ENCODE measurements around the gene TCN2. TPM values are rescaled to one million over a fixed set of nuclear protein-coding genes. Genes with fewer than 3 reads are reported as not detected.

TCN2 gene
- total RNA-seq, 1 experiment from 2014 or later, result 11.5 TPM

DNA sequence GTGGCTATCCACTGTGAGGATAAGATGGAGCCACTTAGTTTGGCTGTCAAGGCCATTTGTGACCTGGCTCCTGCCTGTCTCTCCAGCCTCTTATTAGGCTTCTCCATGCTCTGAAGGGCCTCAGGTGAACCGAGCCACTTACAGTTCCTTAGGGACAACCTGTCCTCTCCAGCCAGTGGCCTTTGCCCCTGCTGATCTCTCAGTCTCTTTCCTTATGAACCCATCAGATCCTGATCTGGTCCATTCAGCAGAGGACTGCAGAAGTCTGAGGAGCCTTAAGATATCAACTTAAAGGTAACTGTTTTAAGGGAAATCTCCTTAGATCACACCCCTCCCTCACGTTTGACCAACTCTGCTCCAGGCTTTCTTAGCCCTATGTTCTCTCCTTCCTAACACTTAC, 58.3 kb downstream of the TCN2 start:
- BruUV-seq (replicated peaks), result no TSS peak

DNA sequence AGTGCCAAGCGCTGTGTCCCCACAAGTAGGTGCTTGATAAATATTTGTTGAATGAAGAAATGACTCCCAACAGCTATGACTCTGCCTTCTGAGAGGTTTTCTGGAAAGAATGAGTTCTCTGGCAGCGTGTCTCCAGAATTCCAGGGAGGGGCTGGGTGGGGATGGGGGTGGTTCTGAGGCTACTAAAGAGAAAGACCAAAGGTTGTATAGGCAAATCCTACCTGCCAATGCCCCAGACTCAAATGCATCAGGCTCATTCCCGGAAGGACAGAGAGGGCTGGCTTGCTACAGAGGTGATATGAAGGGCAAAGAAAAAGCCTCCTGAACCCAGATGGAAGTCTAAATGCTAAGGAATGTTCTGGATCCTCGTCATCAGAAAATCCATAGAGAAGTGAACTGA, 58.8 kb downstream of the TCN2 start:
- BruUV-seq (replicated peaks), result no TSS peak
- Histone ChIP-seq H4K20me1 (ENCODE audit: insufficient read depth) (no peaks in the 10 kb centered on the region), H3K36me3 (ENCODE audit: low read depth) (no peaks in the 10 kb centered on the region), H2AFZ (no peak overlapping the region), H3K9me2 (ENCODE audit: insufficient read depth) (no peaks in the 10 kb centered on the region), H3F3A (ENCODE audit: insufficient read depth, low read depth) (peaks cover 4% of the 10 kb centered on the region; the same call in 1 of the 2 replicates), H3K27ac (no peak overlapping the region), H3K4me2 (no peak overlapping the region), H3K79me2 (ENCODE audit: low read depth) (no peaks in the 10 kb centered on the region), H3K4me3 (no peak overlapping the region), H3K9me3 (ENCODE audit: insufficient read depth, low read depth) (no peaks in the 10 kb centered on the region), H3K4me1 (replicated peaks; ENCODE audit: insufficient read depth) (peaks cover 14% of the 10 kb centered on the region), H3K27me3 (ENCODE audit: insufficient read depth, low read depth) (no peaks in the 10 kb centered on the region)
- DNase-seq, result no peak
- ChIA-PET CTCF (no interaction called here), POLR2A (ENCODE audit: unreplicated experiment) (interaction anchor here (0.6 kb wide), 1 partner anchor 73 kb away, joined by 8 read pairs; no protein-coding TSS in a partner anchor)
- TF ChIP-seq CTCF (conservative IDR thresholded peaks at IDR 0.05) (no peak), EZH2 (IDR thresholded peaks at IDR 0.05; ENCODE audit: low read depth) (no peak)
- intact Hi-C loops (cut with micrococcal nuclease; ENCODE audit: unreplicated experiment), result no loop called here

More for the DNA sequence above, 58.3 kb downstream of the TCN2 start:
- no peak overlapping the region for H3K27ac ChIP-seq
- no peaks in the 10 kb centered on the region for H3K9me2 ChIP-seq (ENCODE audit: insufficient read depth)
- no peaks in the 10 kb centered on the region for H3K79me2 ChIP-seq (ENCODE audit: low read depth)
- H3K36me3 ChIP-seq (ENCODE audit: low read depth), result no peaks in the 10 kb centered on the region
- H3K9me3 ChIP-seq (ENCODE audit: insufficient read depth, low read depth), result no peaks in the 10 kb centered on the region
- CTCF ChIA-PET, result no interaction called here
- H4K20me1 ChIP-seq (ENCODE audit: insufficient read depth), result no peaks in the 10 kb centered on the region
- TF ChIP-seq CTCF (conservative IDR thresholded peaks at IDR 0.05) (no peak), EZH2 (IDR thresholded peaks at IDR 0.05; ENCODE audit: low read depth) (no peak)
- intact Hi-C loops (cut with micrococcal nuclease; ENCODE audit: unreplicated experiment), result no loop called here
- no peak overlapping the region for H3K4me3 ChIP-seq
- DNase-seq, result no peak
- peaks cover 14% of the 10 kb centered on the region for H3K4me1 ChIP-seq (replicated peaks; ENCODE audit: insufficient read depth)
- peaks cover 4% of the 10 kb centered on the region; the same call in 1 of the 2 replicates for H3F3A ChIP-seq (ENCODE audit: insufficient read depth, low read depth)
- H3K27me3 ChIP-seq (ENCODE audit: insufficient read depth, low read depth), result no peaks in the 10 kb centered on the region
- no peak overlapping the region for H3K4me2 ChIP-seq
- POLR2A ChIA-PET (ENCODE audit: unreplicated experiment), result interaction anchor here (0.6 kb wide), 1 partner anchor 72 kb away, joined by 8 read pairs; no protein-coding TSS in a partner anchor
- H2AFZ ChIP-seq, result no peak overlapping the region

DNA sequence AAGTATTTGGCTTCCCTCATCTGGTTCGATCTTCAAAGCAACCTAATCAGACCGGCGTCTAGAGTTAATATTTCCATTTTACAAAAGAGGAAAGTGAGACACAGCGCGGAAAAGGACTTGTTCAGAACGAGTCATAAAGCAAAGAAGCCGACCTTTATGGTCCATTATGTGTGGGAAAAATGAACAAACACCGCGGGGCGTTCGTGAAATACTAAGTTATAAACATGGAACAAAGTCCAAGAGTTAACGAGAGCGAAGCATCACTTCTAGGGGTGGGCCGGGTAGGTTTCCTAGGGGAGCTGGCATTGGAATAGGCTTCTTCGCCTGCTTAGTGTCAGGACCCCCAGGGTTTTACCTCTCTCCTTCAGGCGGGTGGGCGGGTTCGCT, 60.1 kb downstream of the TCN2 start:
- no peaks in the 10 kb centered on the region for H3K27me3 ChIP-seq (ENCODE audit: insufficient read depth, low read depth)
- no peaks in the 10 kb centered on the region for H3K79me2 ChIP-seq (ENCODE audit: low read depth)
- no peaks in the 10 kb centered on the region for H4K20me1 ChIP-seq (ENCODE audit: insufficient read depth)
- POLR2A ChIA-PET (ENCODE audit: unreplicated experiment), result interaction anchor here (0.5 to 0.7 kb wide), 2 partner anchors 47 to 301 kb away, joined by 6 to 25 read pairs; no protein-coding TSS in a partner anchor
- peaks cover 14% of the 10 kb centered on the region for H3K4me1 ChIP-seq (replicated peaks; ENCODE audit: insufficient read depth)
- no peak overlapping the region for H3K27ac ChIP-seq
- H3K4me2 ChIP-seq, result peak overlapping the region; percentile 79
- no peak for DNase-seq
- H3K9me2 ChIP-seq (ENCODE audit: insufficient read depth), result no peaks in the 10 kb centered on the region
- TF ChIP-seq EZH2 (IDR thresholded peaks at IDR 0.05; ENCODE audit: low read depth) (no peak), CTCF (conservative IDR thresholded peaks at IDR 0.05) (no peak)
- TSS peak; percentile 58 for BruUV-seq (replicated peaks)
- intact Hi-C loops (cut with micrococcal nuclease; ENCODE audit: unreplicated experiment), result no loop called here
- H3K36me3 ChIP-seq (ENCODE audit: low read depth), result no peaks in the 10 kb centered on the region
- peaks cover 4% of the 10 kb centered on the region; the same call in 1 of the 2 replicates for H3F3A ChIP-seq (ENCODE audit: insufficient read depth, low read depth)
- H2AFZ ChIP-seq, result peak overlapping the region; percentile 91
- no peaks in the 10 kb centered on the region for H3K9me3 ChIP-seq (ENCODE audit: insufficient read depth, low read depth)
- CTCF ChIA-PET, result interaction anchor here (0.6 kb wide), 1 partner anchor 17 kb away, joined by 3 read pairs; no protein-coding TSS in a partner anchor
- H3K4me3 ChIP-seq, result peak overlapping the region; percentile 65
